Measurements from ENCODE around the gene ATP8B4.

The ATP8B4 gene

GRCh38 chr15:50063226-50063625 is 55.8 kb downstream of the ATP8B4 start:
- TF ChIP-seq EZH2 (IDR thresholded peaks at IDR 0.05; ENCODE audit: borderline replicate concordance, low read depth, low read length, severe bottlenecking) (no peak), CTCF (IDR thresholded peaks at IDR 0.05; ENCODE audit: borderline replicate concordance, extremely low read depth, low read length, poor library complexity, severe bottlenecking) (no peak)
- Histone ChIP-seq H3K36me3 (ENCODE audit: insufficient read depth, low read length) (no peaks in the 10 kb centered on the region), H3K27me3 (ENCODE audit: insufficient read depth, low read length, poor library complexity) (no peaks in the 10 kb centered on the region), H3K4me3 (ENCODE audit: low read depth in 1 of 2, low read length in 2 of 2) (no peak overlapping the region), H3K4me1 (ENCODE audit: insufficient read depth, low read length) (no peaks in the 10 kb centered on the region), H3K9me3 (ENCODE audit: insufficient read depth, low read length, severe bottlenecking) (no peaks in the 10 kb centered on the region), H3K9ac (ENCODE audit: low read depth, low read length) (no peak overlapping the region), H2AFZ (ENCODE audit: low read depth, low read length) (no peak overlapping the region), H3K27ac (ENCODE audit: low read length) (no peak overlapping the region), H4K20me1 (ENCODE audit: insufficient read depth, low read length) (no peaks in the 10 kb centered on the region), H3K79me2 (ENCODE audit: insufficient read depth, low read length) (no peaks in the 10 kb centered on the region), H3K4me2 (ENCODE audit: insufficient read depth, low read length) (no peak overlapping the region)
- DNase-seq (no peak), ATAC-seq (ENCODE audit: insufficient read depth, low read depth) (no peak)

- H3K4me1 ChIP-seq (ENCODE audit: insufficient read depth, low read length): no peaks in the 10 kb centered on the region
- H3K36me3 ChIP-seq (ENCODE audit: insufficient read depth, low read length): no peaks in the 10 kb centered on the region
- no peak overlapping the region for H3K4me3 ChIP-seq (ENCODE audit: low read depth in 1 of 2, low read length in 2 of 2)
- DNase-seq (no peak), ATAC-seq (ENCODE audit: insufficient read depth, low read depth) (no peak)
- no peak for TF ChIP-seq CTCF (IDR thresholded peaks at IDR 0.05; ENCODE audit: borderline replicate concordance, extremely low read depth, low read length, poor library complexity, severe bottlenecking)
- H3K9me3 ChIP-seq (ENCODE audit: insufficient read depth, low read length, severe bottlenecking): no peaks in the 10 kb centered on the region
- H3K27ac ChIP-seq (ENCODE audit: low read length): no peak overlapping the region
- H3K4me2 ChIP-seq (ENCODE audit: insufficient read depth, low read length): no peak overlapping the region
- no peaks in the 10 kb centered on the region for H3K79me2 ChIP-seq (ENCODE audit: insufficient read depth, low read length)
- no peak overlapping the region for H3K9ac ChIP-seq (ENCODE audit: low read depth, low read length)
- no peak overlapping the region for H2AFZ ChIP-seq (ENCODE audit: low read depth, low read length)
- H3K27me3 ChIP-seq (ENCODE audit: insufficient read depth, low read length, poor library complexity): no peaks in the 10 kb centered on the region
- no peaks in the 10 kb centered on the region for H4K20me1 ChIP-seq (ENCODE audit: insufficient read depth, low read length)
Measured at GRCh38 chr15:50061503-50061902, 57.5 kb downstream of the ATP8B4 start.

GRCh38 chr15:50059883-50060282 is 59.1 kb downstream of the ATP8B4 start:
- H3K36me3 ChIP-seq (ENCODE audit: insufficient read depth, low read length): no peaks in the 10 kb centered on the region
- no peaks in the 10 kb centered on the region for H3K27me3 ChIP-seq (ENCODE audit: insufficient read depth, low read length, poor library complexity)
- no peak overlapping the region for H3K9ac ChIP-seq (ENCODE audit: low read depth, low read length)
- no peaks in the 10 kb centered on the region for H4K20me1 ChIP-seq (ENCODE audit: insufficient read depth, low read length)
- ATAC-seq (ENCODE audit: insufficient read depth, low read depth) (no peak), DNase-seq (no peak)
- H2AFZ ChIP-seq (ENCODE audit: low read depth, low read length): no peak overlapping the region
- H3K4me1 ChIP-seq (ENCODE audit: insufficient read depth, low read length): no peaks in the 10 kb centered on the region
- no peaks in the 10 kb centered on the region for H3K79me2 ChIP-seq (ENCODE audit: insufficient read depth, low read length)
- no peak overlapping the region for H3K27ac ChIP-seq (ENCODE audit: low read length)
- no peak overlapping the region for H3K4me3 ChIP-seq (ENCODE audit: low read depth in 1 of 2, low read length in 2 of 2)
- no peak overlapping the region for H3K4me2 ChIP-seq (ENCODE audit: insufficient read depth, low read length)
- no peaks in the 10 kb centered on the region for H3K9me3 ChIP-seq (ENCODE audit: insufficient read depth, low read length, severe bottlenecking)
- no peak for TF ChIP-seq EZH2 (IDR thresholded peaks at IDR 0.05; ENCODE audit: borderline replicate concordance, low read depth, low read length, severe bottlenecking)
- no peak for TF ChIP-seq CTCF (IDR thresholded peaks at IDR 0.05; ENCODE audit: borderline replicate concordance, extremely low read depth, low read length, poor library complexity, severe bottlenecking)

GRCh38 chr15:50059203-50059772 is 59.7 kb downstream of the ATP8B4 start:
- Histone ChIP-seq H3K4me3 (ENCODE audit: low read depth in 1 of 2, low read length in 2 of 2) (no peak overlapping the region), H4K20me1 (ENCODE audit: insufficient read depth, low read length) (no peaks in the 10 kb centered on the region), H3K9me3 (ENCODE audit: insufficient read depth, low read length, severe bottlenecking) (no peaks in the 10 kb centered on the region), H3K4me1 (ENCODE audit: insufficient read depth, low read length) (no peaks in the 10 kb centered on the region), H3K27ac (ENCODE audit: low read length) (no peak overlapping the region), H3K36me3 (ENCODE audit: insufficient read depth, low read length) (no peaks in the 10 kb centered on the region), H3K79me2 (ENCODE audit: insufficient read depth, low read length) (no peaks in the 10 kb centered on the region), H2AFZ (ENCODE audit: low read depth, low read length) (no peak overlapping the region), H3K27me3 (ENCODE audit: insufficient read depth, low read length, poor library complexity) (no peaks in the 10 kb centered on the region), H3K4me2 (ENCODE audit: insufficient read depth, low read length) (no peak overlapping the region), H3K9ac (ENCODE audit: low read depth, low read length) (no peak overlapping the region)
- TF ChIP-seq CTCF (IDR thresholded peaks at IDR 0.05; ENCODE audit: borderline replicate concordance, extremely low read depth, low read length, poor library complexity, severe bottlenecking) (no peak), EZH2 (IDR thresholded peaks at IDR 0.05; ENCODE audit: borderline replicate concordance, low read depth, low read length, severe bottlenecking) (no peak)
- DNase-seq: no peak
- no peak for ATAC-seq (ENCODE audit: insufficient read depth, low read depth)

All from DND-41 (cell line).